SK-N-MC (cell line): Measurements from ENCODE around the gene GOSR2.

ENCODE experiments used
- EZH2 ChIP-seq: fragments of 200-600 bp; sonication (generic); IDR thresholded peaks from one replicate; pipeline ENCODE4 v1.6.1; 2017; ENCODE audit warnings: antibody characterized with exemption
- POLR2AphosphoS5 ChIP-seq: IDR thresholded peaks from 2 replicates; pipeline ENCODE4 v1.6.1; 2012; ENCODE audit warnings: mild to moderate bottlenecking, low read depth, low read length, borderline replicate concordance

DNA sequence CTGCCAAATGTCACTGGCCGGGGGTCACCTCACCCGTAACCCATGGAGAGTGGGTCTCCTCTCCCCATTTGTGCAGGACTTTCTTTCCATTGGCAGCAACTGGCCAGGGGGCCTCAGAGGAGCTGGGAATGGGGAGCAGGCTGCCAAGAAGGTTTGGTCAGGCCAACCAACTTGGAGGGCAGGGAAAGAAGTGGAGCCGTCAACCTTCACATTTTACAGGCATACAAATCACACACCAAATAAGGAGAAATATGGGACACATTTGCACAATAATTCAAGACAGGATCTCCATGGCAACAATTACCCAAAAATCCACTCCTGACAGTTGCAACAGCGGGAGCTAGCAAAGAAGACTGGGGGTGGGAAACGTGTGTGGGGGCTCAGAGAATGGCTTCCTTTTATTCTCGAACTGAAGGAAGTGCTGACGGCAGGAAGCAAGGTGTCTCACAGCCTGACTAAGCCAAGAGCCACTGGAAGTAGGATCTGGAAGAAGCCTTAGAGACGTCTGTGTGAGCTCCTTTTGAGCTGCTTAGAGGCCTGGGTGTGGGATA, 35.2 kb downstream of the GOSR2 start:
- TF ChIP-seq EZH2 (no peak), POLR2AphosphoS5 (no peak)
